Kidney (tissue), 14 donors: Measurements from ENCODE around the gene RIMKLA. TPM values are rescaled to one million over a fixed set of nuclear protein-coding genes. Genes with fewer than 3 reads are reported as not detected.
A peak's percentile ranks its signal among the peaks of the same experiment; 100 is the strongest.

Experiments
- DNase-seq, 5 donors: peaks; one replicate each; pipeline ENCODE4 v3.0.0-alpha.2; 2013 to 2020
- FAIRE-seq: peaks from 2 replicates; lab custom pipeline; 2012; peaks lifted over from hg19 to GRCh38; lab: Jason Lieb, UNC
- H3K27ac ChIP-seq, 2 donors: one replicate each; pipeline ENCODE4 v1.7.0; 2013; ENCODE audit warnings: low read depth in 2 of 2, low read length in 2 of 2, inconsistent platforms in 1 of 2
- H3K27me3 ChIP-seq: one replicate; pipeline ENCODE4 v1.7.1; 2013; ENCODE audit warnings: low read length, inconsistent platforms; ENCODE audit not compliant: control insufficient read depth, insufficient read depth
- H3K36me3 ChIP-seq, 3 donors: one replicate each; pipeline versions ENCODE4 v1.7.0 to v1.7.1; 2013; ENCODE audit warnings: low read length in 3 of 3, control low read depth in 1 of 3, inconsistent platforms in 1 of 3; ENCODE audit not compliant: insufficient read depth in 3 of 3, control insufficient read depth in 2 of 3
- H3K4me1 ChIP-seq, 3 donors: one replicate each; pipeline versions ENCODE4 v1.7.0 to v1.7.1; 2013; ENCODE audit warnings: low read length in 3 of 3, inconsistent platforms in 1 of 3, low read depth in 1 of 3; ENCODE audit not compliant: control insufficient read depth in 2 of 3, insufficient read depth in 2 of 3
- H3K4me3 ChIP-seq, 3 donors: one replicate each; pipeline versions ENCODE4 v1.7.0 to v1.8.1; 2013; ENCODE audit warnings: low read length in 3 of 3, control low read depth in 1 of 3, inconsistent platforms in 1 of 3
- H3K9ac ChIP-seq, 3 donors: one replicate each; pipeline versions ENCODE4 v1.7.0 to v1.7.1; 2013; ENCODE audit warnings: low read length in 3 of 3, control low read depth in 1 of 3, inconsistent platforms in 1 of 3
- H3K9me3 ChIP-seq, 3 donors: one replicate each; pipeline versions ENCODE4 v1.7.0 to v1.7.1; 2013; ENCODE audit warnings: low read length in 3 of 3, control low read depth in 1 of 3, inconsistent platforms in 1 of 3; ENCODE audit not compliant: control insufficient read depth in 2 of 3, insufficient read depth in 1 of 3
- CTCF ChIP-seq: IDR thresholded peaks from 3 replicates; pipeline ENCODE4 v1.5.1; 2012; ENCODE audit warnings: mild to moderate bottlenecking, moderate library complexity, borderline replicate concordance; ENCODE audit not compliant: insufficient read depth; ENCODE audit errors: extremely low read depth
- intact Hi-C: fragments of 100-400 bp; cut with DNase I; formaldehyde crosslinking; loops from one replicate; pipeline ENCODE4 v1.11.1; 2022
- polyA plus RNA-seq: library from polyadenylated mRNA; stranded (reverse); fragments of 350-450 nt; fragmentation: Illumina TruSeq; extraction: RNeasy Lipid Tissue Mini Kit (QIAGEN cat#74804); gene quantifications from one replicate; pipeline ENCODE4 v1.2.3, GENCODE V29; 2014; ENCODE audit warnings: low read depth, low replicate concordance; ENCODE audit not compliant: insufficient read depth
- total RNA-seq: library from RNA; stranded (reverse); fragmentation: NEBNext Ultra II Directional; extraction: Animal tissue kit (Norgen Biotek cat#: 25700); gene quantifications from one replicate; pipeline ENCODE4 v1.2.1, GENCODE V29; 2021
- donor health status: control.
- donor health status: control.
- donor health status: control.
- donor health status: control.
- donor health status: control.
- donor health status: DM: yes; HTN: yes; CAD: no.
- donor health status: Normal renal cell carcinoma (clear cell type).

Gene RIMKLA
- total and polyA plus RNA-seq, 2 donors from 2014 or later, result 1.1 to 3.3 TPM

GRCh38 chr1:42372796-42373195, 7.8 kb upstream of the RIMKLA start:
- Histone ChIP-seq H3K36me3 (no peaks in the 10 kb centered on the region), H3K4me1 (peaks cover 0 to 8% (median 3%) of the 10 kb centered on the region in 3 donors), H3K27me3 (no peaks in the 10 kb centered on the region), H3K9me3 (no peaks in the 10 kb centered on the region), H3K9ac (no peak overlapping the region), H3K27ac (no peak overlapping the region), H3K4me3 (no peak overlapping the region)
- no peak for FAIRE-seq
- TF ChIP-seq CTCF, result no peak
- intact Hi-C loops, result no loop called here
- DNase-seq, result no peak

GRCh38 chr1:42379794-42380585, 602 bp upstream of the RIMKLA start:
- H3K4me1 ChIP-seq, result peaks cover 0 to 7% (median 0%) of the 10 kb centered on the region in 3 donors
- peak; percentile 21 to 68 (median 46) for DNase-seq
- H3K27me3 ChIP-seq, result peaks cover 6% of the 10 kb centered on the region
- no peaks in the 10 kb centered on the region for H3K36me3 ChIP-seq
- H3K27ac ChIP-seq, result no peak overlapping the region
- H3K4me3 ChIP-seq, result peak overlapping the region in 2 of 3 donors; percentile 18 to 40
- no peak for TF ChIP-seq CTCF
- H3K9me3 ChIP-seq, result no peaks in the 10 kb centered on the region
- intact Hi-C loops, result no loop called here
- FAIRE-seq, result no peak
- H3K9ac ChIP-seq, result no peak overlapping the region

GRCh38 chr1:42381280-42381673, 685 bp downstream of the RIMKLA start:
- no peak for TF ChIP-seq CTCF
- peaks cover 6% of the 10 kb centered on the region for H3K27me3 ChIP-seq
- H3K4me3 ChIP-seq, result peak overlapping the region in 2 of 3 donors; percentile 52 to 60
- no peak for DNase-seq
- H3K9me3 ChIP-seq, result no peaks in the 10 kb centered on the region
- H3K27ac ChIP-seq, result no peak overlapping the region
- no peaks in the 10 kb centered on the region for H3K36me3 ChIP-seq
- peaks cover 0 to 7% (median 0%) of the 10 kb centered on the region in 3 donors for H3K4me1 ChIP-seq
- intact Hi-C loops, result no loop called here
- no peak overlapping the region for H3K9ac ChIP-seq
- FAIRE-seq, result no peak
